Tongue (tissue), 2 donors: ENCODE data around the gene PRRT1. TPM values are rescaled to one million over a fixed set of nuclear protein-coding genes. Genes with fewer than 3 reads are reported as not detected.
"Not testable (repeated sequence)": the region's sequence is repeated elsewhere in the genome, so short reads cannot be mapped to it uniquely, and the experiment has no call there.

Experiments used
- DNase-seq: peaks from one replicate; pipeline ENCODE4 v3.0.0-alpha.2; 2015
- total RNA-seq: library from RNA; depleted of rRNA; stranded (reverse); fragments of >200 nt; gene quantifications from one replicate; pipeline ENCODE4 v1.2.3, GENCODE V29; 2014

The PRRT1 gene
- total RNA-seq, 1 donor from 2014 or later: 1.2 TPM

DNA sequence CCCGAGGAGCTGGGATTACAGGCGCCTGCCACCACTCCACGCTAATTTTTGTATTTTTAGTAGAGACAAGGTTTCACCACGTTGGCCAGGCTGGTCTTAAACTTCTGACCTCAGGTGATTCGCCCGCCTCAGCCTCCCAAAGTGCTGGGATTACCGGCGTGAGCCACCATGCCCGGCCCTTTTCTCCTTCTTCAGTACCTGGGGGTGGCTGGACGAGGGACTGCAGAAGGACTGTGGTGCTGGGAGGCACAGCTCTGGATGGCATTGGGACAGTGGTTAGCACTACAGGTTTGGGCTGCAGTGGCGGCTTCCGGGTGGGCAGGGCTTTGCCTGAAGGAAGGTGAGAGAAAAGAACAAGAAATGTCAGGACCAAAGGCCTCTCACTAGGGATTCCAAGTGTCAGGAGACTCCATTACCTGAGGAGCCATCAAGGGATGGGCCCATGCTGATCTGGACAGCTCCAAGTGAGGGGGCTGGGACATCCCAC, 31.1 kb downstream of the PRRT1 start:
- DNase-seq: no peak

DNA sequence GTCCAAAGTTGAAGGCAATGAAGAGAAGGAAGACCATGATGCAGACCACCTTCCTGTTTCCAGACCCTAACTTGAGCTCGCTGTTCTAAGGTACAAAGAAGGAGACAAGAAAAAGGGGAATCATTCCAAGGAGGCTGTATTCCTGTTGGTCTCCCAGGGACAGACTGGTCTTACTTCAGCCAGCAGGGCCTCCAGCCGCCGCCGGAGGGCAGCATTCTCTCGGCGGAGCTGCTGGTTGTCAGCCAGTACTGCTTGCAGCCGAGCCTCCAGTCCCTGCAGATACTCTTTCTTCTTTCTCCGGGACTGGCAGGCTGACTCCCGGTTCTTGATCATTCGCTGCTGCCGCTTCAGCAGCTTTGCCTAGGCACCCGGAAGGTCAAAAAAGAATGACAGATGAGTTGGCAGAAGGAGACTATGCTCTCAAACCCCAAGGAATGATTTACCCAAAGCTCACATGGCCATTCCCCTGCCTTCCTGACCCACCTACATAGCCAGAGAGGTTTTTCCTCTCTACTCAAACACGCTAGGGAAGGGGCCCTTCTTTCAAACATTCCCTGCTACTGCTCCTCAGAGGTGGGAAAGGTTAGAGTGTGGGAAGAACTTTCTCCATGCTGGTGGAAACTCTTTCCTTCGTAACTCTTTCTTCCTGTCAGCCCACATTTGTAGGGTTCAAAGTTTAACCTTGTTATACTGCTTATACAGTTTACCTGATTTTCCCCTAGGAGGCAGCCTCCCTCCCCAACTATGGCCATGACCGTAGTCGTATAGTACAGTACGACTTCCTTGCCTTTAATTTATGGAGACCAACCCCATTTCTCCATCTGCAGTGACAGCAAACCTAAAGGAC, 32.7 kb downstream of the PRRT1 start:
- peak; percentile 91 for DNase-seq

DNA sequence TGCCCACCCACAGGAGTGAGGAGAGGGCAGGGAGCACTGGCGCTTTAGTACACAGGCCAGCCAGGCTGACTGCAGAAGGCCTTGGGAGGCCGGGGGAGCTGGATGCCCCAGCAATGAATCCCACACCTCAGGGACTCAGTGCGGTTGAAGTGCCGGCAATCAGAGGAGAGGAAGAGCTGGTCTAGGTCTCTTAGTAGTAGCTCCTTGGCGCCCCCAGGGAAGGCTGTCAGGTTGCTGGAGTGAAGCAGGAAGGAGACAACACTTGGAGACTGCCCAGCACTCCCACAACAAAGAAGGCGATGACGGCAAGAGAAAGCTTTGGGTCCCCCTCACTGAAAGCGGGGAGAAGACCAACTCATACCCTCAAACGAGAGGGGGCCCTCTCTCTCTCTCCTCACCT, 34.3 kb downstream of the PRRT1 start:
- DNase-seq: no peak

DNA sequence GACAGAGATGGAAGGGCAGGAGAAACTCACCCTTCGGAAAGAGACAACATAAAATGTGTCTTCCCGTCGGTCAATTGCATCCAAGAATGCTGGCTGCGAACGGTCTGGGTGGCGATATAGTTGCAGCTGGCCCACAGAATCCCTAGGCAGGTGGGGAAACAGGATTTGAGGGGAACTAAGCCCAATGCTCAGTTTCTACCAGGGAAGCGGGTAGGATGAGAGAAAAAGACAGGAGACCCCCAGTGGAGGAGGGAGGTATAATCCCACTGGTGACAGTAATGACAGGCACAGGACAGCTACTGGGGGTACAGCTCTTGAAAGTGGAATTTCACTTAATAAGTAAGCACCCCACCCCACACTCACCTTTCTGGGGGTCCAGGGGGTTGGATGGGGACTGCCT, 35.1 kb downstream of the PRRT1 start:
- DNase-seq: no peak

DNA sequence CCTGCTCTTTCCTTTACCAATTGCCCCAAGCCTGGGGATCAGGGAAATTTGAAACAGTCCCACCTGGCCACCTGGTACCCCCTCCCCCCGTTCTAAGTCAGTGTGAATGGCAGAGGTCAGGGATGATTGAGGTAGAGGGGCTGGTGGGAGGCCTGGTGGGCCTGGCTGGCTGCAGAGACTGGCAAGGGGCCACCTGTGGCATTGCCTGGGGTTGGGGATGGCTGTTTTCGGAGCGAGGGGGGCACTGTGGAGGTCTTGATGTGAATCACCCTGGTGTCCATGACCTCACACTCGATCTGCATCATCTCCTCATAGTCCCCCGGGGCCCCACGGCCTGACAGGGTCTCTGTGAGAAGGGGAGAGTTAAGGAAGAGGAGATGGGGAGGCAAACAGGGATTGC, 36.1 kb downstream of the PRRT1 start:
- DNase-seq: no peak

DNA sequence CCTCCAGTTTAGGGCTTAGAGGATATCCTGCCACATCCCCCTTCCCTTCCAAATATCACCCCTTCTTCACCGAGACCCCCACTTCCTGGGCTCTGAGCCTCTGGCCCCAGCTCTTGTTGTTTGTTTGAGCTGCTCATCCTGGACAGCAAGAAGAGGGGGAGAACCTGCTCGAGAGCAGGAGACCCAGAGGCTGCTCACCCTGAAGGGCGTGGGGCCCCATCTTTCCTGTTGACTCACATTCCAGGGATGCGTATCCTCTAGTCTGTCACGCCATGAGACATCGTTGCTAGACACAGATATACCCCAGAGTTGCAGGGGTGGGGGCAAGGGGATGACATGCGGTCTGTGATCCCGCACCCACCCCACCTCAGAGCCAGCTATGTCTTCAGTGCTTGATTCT, 36.9 kb downstream of the PRRT1 start:
- peak; percentile 50 for DNase-seq

DNA sequence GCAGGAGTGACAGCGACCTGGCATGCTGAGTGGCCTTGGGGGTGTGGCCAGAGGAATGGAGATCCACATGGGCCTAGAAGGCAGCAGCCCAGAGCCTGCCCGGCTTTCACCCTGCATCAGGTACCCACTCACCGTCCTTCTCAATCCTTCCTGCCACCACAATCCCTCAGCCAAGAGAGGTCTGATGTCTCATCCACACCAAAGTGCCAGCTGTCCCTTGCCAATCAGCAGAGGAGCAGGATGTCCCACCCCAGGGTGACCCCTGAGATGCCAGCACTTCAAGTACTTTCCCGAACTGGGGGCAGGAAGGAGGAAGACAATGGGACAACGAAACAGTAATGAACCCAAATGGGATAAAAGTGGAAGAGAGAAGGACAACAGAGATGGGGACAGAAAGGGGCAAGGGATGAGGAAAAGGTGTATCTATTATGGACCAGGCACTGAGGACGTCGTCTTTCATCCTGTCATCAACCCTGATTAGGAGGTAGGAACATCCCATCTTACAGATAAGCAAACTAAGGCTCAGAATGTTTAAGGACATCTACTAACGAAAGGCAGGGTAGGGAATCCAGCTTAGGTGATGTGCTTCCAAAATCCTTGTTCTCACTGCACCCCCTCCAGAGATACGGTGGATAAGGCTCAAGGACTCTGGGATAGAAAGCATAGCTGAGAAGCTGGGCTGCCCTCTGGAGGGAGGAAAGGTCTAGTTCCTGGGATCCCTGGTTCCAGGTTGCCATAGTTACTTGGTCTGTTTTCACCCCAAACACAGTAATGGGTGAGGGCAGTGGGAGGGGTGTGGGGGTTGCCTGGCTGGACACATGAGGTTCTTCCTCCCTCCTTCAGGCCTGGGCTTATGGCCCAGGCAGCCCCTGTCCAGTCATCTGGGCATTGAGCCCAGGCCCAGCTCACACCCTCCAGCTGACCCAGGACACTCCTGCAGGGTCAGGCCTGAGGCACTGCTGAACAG, 38.1 kb downstream of the PRRT1 start:
- peak; percentile 87 for DNase-seq

DNA sequence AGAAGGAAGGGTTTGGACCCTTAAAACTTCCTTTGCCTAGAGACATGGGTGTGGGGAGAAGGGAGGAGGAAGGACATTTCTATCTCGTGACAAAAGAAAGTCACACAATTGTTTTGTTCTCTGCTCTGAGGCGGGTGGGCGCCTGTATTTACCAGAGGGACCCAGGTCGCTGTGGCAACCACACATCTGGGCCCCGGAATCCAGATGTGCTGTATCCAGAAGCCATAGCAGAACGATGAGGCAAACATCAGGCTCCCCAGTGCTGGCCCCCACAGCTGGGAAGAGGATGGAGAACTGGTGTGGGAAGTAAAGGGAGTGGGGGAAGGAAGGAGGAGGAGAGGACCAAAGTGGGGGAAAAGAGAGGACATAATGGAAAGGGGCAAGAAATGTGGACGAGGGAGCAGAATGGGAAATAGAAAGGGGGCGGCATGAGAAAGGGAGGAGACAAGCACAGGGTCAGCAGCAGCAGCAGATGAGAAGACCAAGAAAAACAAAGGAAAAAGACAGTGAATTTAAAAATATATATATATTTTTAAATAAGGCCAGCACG, 39.2 kb downstream of the PRRT1 start:
- peak; percentile 90 for DNase-seq

DNA sequence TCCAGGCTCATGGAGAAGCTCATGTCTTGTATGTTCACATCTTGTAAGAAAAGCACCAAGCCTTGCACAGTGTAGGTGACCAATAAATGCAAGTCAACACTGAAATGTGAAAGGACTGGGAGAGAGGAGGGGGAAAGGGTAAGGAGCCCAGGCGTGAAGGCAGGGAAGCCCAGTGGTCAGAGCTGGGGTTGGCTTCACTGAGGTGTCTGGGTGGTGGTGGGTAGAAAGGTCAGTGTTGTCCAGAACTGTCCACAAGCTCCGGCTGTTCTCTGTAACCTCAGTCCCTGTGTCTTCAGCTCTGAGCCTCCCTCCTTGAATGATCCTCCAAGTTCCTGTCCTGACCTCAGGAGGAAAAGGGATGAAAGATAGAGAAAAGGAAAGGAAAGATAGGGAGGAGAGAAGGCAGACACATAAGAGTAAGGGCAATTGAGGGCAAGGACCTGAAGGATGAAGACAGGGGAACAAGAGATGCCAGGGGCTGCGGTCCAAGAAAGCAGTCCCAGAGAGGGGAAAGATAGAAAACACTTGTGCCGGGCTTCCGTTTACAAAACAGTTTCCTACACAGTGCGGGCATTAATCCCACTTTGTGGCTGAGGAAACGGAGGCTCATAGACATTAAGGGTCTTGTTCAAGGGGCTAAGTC, 40.2 kb downstream of the PRRT1 start:
- DNase-seq: peak; percentile 65

DNA sequence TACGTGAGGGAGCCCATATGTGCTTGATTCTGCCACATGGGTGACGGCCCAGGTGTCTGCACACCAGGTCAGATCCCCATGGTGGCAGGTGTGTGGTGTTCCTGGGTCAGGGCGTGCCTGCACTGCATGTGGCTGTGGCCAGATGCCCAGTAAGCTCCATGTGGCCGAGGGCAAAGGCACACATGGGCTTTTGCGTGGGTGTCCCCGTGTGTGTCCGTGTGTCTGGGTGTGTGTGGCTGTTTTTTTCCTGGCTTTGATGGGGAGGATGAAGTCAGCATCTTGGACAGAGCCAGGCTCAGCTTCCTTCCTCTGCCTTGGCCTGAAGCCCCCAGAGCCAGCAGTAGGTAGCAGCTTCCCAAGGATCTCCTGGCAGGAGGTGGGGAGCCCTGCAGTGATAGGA, 41.1 kb downstream of the PRRT1 start:
- DNase-seq: no peak

DNA sequence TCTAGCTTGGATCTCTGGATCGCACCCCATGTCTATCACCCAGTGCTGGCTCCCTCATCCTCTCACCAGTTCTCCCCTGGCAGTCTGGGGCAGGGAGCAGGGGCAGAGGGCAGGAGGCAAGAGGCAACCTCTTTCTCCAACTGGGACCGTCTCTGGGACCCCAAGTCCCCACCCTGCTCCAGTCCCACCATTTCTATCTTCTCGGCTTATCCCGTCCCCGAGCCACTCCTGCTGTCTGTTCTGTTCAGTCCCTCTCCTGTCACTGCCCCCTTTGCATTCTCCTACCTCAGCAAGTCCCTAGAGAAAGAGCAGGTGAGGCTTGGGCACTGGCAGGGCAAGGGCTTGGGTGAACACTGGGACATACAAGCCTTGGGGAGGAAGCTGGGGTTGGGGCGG, 42.0 kb downstream of the PRRT1 start:
- DNase-seq: no peak

DNA sequence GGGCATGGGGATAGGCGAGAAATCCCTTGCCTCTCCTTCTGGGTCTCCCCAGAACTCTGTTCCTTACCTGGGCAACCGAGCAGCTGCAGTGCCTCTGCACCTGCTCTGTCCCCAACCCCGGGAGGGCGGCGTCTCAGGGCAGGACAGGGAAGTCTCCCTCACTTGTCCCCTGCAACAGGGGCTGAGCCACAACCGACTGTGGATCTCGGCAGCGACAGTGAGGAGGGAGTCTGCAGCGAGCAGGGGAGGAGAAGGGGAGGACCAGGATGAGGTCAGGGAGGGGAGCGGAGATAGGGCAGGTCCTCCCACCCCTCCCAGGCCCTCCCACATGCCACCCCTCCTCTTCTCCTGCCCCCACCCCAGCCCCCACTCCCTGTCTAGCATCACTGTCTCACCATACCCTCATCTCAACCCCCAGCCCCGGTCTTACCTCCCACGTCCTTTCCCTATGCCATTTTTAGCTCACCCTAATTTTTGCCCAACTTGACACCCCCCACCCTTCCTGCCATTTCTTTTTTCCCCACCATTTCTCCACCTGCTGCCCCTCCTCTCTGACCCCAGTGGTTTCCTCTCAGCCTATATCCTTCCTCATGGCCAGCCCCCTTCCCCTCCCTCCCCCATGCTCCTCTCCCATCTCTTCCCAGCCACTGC, 42.5 kb downstream of the PRRT1 start, which contains the start of gene TNXB:
TSS of gene TNXB (minus strand) at position 225 of the 651 bp plus-strand sequence. CDS start 11,140 bp downstream, outside the sequence.
- DNase-seq: no peak

DNA sequence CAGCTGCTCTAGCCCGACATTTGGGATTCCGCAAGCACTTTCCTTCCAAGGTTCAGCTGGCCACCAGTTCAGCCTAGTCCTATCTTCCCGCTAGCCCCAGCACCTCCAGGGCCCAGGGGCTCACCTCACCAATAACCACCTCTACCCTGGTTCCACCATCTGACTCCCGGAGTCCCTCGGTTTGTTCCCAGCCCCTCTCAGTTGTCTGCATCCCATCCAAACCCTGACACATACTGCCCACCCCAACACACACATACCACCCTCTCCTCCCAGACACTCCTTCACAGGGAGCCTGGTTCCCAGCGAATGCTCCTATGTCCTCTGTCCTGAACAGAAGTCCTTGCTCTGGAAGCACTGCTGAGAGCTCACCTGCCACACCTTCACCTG, 43.0 kb downstream of the PRRT1 start:
- no peak for DNase-seq

DNA sequence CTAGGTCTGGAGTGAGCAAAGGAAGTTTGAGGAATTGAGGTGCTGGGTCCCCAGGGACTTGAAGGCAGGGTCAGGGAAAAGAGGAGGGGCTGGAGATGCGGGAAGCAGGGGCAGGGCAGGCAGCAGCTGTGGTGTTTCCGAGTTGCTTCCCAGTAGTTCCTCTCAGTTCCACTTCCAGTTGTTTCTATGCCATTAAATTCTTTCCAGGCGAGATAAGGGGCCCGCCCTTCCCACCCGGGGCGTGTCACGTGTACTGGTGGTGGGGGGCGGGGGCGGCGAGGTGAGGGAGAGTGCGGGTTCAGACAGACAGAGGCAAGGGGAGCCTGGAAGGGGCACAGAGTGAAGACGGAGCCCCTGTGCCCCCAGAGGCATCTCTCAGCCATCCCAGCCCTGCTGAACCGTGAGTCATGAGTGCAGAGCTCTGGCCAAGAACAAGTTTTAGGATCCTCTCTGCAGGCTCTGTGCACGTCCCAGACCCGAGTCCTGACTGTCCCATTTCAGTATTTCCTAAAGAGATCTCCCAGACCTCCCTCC, 43.6 kb downstream of the PRRT1 start:
- DNase-seq: peak; percentile 86

DNA sequence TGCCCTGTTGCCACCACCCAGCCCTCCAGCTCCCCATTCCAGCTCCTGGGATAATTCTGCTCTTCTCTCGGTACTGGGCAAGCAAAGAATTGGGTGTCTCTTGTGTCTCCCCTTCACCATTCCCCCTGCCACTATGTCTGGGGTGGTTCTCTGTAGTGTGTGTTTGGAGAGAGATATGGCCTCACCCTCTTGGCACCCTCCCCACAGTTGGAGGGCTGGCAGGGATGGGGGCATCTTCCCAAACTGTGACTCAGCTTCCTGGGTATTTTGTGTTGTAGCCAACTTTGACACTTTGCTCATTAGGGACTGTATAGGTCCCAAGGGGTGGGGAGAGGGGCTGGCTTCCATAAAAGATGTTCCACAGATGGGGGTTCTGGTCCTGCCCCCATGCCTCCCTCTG, 44.3 kb downstream of the PRRT1 start:
- no peak for DNase-seq

DNA sequence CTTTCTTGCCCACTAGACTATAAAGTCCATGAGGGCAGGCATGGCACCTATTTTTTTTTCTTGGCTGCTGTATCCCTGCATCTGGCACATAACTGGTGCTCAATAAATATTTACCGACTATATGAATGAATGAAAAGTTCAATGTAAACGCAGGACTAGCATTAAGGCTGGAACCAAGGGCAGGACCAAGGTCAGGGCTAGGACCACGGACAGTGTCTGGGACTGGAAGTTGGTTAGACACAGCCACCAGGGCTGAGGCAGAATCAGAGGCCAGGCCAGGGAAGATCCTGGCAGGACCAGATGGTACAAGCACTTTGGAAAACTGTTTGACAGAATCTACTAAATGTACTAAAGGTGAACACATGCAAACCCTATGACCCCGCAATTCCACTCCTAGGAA, 46.3 kb downstream of the PRRT1 start:
- no peak for DNase-seq

DNA sequence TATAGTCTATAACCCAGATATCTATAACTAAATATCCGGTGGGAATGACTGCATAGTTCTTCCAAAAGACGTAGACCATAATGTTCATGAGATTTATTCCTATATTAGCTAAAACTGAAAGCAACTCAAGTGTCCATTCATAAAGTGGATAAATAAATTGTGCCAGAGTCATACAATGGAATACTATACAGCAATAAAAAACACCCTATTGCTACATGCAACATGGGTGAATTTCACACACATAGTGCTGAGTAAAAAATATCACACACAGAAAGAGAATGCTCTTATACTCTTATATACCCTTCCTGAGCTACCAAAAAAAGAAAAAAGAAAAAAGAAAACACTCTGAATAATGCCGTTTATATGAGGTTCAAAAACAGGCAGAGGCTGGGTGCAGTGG, 49.5 kb downstream of the PRRT1 start:
- no peak for DNase-seq

DNA sequence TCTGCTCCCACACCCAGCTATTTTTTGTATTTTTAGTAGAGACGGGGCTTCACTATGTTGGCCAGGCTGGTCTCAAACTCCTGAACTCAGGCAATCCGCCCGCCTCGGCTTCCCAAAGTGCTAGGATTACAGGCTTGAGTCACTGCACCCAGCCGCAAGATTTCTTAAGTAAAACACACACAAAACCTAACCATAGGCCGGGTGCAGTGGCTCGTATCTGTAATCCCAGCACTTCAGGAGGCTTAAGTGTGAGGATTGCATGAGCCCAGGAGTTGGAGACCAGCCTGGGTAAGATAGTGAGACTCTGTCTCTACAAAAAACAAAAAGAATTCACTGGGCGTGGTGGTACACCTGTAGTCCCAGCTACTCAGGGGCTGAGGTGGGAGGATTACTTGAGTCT, 51.5 kb downstream of the PRRT1 start:
- DNase-seq: not testable (repeated sequence)
